B cell (primary cell): ENCODE data around the gene FOXO3.

ENCODE experiments used
- EZH2 ChIP-seq: IDR thresholded peaks from 2 replicates; pipeline ENCODE4 v1.6.1; 2012; ENCODE audit warnings: borderline replicate concordance, low read depth, mild to moderate bottlenecking, moderate library complexity, low read length; ENCODE audit not compliant: insufficient read depth, poor library complexity, severe bottlenecking
- TF ChIP-seq, protein P1 (sequence below): fragments of 200-600 bp; IDR thresholded peaks from one replicate; pipeline ENCODE4 v1.8.0; 2022; ENCODE audit warnings: antibody characterized with exemption, mild to moderate bottlenecking

DNA sequence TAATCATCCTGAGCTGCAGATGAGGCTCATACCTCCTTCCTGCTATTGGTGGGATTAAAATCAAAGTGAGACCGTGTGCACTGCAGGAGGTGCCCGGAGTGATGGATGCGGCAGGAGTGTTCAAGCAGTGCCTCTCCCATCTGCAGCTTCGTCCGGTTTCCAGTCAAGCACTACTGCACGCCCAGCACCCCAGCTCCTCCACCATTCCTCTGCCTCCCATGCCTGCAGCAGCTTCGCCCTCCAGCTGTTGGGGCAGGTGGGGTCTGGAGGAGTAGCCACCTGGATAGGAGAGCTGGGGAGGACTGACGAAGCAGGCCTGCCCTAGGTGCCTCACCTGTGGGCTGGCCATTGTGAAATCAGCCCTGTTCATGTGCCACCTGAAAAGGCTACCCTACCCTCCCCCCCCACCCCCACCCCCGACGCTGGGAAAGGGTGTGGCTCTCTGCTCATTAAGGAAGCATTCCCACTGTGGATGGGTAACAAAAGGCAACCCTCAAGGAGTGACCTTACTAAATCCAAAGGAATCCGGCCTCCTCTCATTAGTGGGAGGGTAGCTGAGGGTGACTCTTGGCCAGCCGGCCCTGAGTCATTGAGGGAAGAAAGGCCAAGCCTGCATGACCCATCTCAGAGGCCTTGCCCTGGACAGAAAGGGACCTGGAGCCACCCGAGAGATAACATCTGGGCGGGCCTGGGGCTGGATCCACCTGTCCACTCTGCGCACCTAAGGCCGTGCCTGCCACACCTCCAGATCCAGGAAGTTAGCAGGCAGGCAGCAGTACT lies 171.6 kb downstream of the FOXO3 start:
- TF ChIP-seq, protein P1, sequence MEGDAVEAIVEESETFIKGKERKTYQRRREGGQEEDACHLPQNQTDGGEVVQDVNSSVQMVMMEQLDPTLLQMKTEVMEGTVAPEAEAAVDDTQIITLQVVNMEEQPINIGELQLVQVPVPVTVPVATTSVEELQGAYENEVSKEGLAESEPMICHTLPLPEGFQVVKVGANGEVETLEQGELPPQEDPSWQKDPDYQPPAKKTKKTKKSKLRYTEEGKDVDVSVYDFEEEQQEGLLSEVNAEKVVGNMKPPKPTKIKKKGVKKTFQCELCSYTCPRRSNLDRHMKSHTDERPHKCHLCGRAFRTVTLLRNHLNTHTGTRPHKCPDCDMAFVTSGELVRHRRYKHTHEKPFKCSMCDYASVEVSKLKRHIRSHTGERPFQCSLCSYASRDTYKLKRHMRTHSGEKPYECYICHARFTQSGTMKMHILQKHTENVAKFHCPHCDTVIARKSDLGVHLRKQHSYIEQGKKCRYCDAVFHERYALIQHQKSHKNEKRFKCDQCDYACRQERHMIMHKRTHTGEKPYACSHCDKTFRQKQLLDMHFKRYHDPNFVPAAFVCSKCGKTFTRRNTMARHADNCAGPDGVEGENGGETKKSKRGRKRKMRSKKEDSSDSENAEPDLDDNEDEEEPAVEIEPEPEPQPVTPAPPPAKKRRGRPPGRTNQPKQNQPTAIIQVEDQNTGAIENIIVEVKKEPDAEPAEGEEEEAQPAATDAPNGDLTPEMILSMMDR: no peak
- no peak for TF ChIP-seq EZH2
